HepG2 (cell line): ENCODE measurements around the gene ZNF365. TPM values are rescaled to one million over a fixed set of nuclear protein-coding genes. Genes with fewer than 3 reads are reported as not detected.

Source experiments
- ATAC-seq: fragments of 200-7000 bp; cut with Tn5 transposase; 3 replicates; pipeline ENCODE4 v1.9.1; 2020; ENCODE audit warnings: mild to moderate bottlenecking, moderate library complexity
- BruUV-seq: library from RNA; stranded (reverse); fragments of 400-500 nt; replicated peaks from 2 replicates; lab custom pipeline; 2021; lab: Mats Ljungman, UMichigan
- CTCF ChIA-PET: fragments of 300-600 bp; formaldehyde crosslinking; extraction: SDS; loops from one replicate; lab custom pipeline; 2021; ENCODE audit warnings: low total read pairs, inconsistent platforms, low intra/inter-chr PET ratio; lab: Yijun Ruan, JAX
- POLR2A ChIA-PET: fragments of 350-600 bp; sonication (Branson Sonifier 250); formaldehyde crosslinking; loops from one replicate; lab custom pipeline; 2020; ENCODE audit warnings: antibody characterized with exemption, inconsistent platforms; lab: Yijun Ruan, JAX
- DNase-seq: peaks from one replicate; pipeline ENCODE4 v3.0.0-alpha.2; 2015; ENCODE audit warnings: low spot score
- FAIRE-seq: peaks from 3 replicates; lab custom pipeline; 2011; peaks lifted over from hg19 to GRCh38; lab: Jason Lieb, UNC
- H2AFZ ChIP-seq: one replicate; pipeline ENCODE4 v1.6.1; 2011; ENCODE audit warnings: low read length, inconsistent platforms
- H3K27ac ChIP-seq: fragments of 300-600 bp; 3 replicates; pipeline ENCODE4 v1.8.0; 2011; ENCODE audit warnings: mixed run types, mild to moderate bottlenecking, mixed read lengths, low read length, inconsistent platforms; ENCODE audit not compliant: insufficient read depth; ENCODE audit errors: extremely low read length
- H3K27me3 ChIP-seq, 2 experiments: fragments of 200-600 bp in 1 of 2; 2 replicates in 1 of 2; 3 replicates in 1 of 2; pipeline versions ENCODE4 v1.6.0 to v1.8.0; 2011; ENCODE audit warnings: low read length in 2 of 2, mild to moderate bottlenecking in 2 of 2, moderate library complexity in 2 of 2, inconsistent platforms in 1 of 2; ENCODE audit not compliant: insufficient read depth in 2 of 2, control insufficient read depth in 1 of 2
- H3K36me3 ChIP-seq, 2 experiments: fragments of 200-600 bp in 1 of 2; replicated peaks in 1 of 2; 2 replicates in 1 of 2; 3 replicates in 1 of 2; pipeline versions ENCODE4 v1.5.1 to v1.8.0; 2011; ENCODE audit warnings: low read length in 2 of 2, inconsistent platforms in 1 of 2; ENCODE audit not compliant: insufficient read depth in 2 of 2, control insufficient read depth in 1 of 2
- H3K4me1 ChIP-seq: 2 replicates; pipeline ENCODE4 v1.5.1; 2012; ENCODE audit warnings: low read length, inconsistent platforms; ENCODE audit not compliant: insufficient read depth
- H3K4me2 ChIP-seq: 2 replicates; pipeline ENCODE4 v1.6.0; 2011; ENCODE audit warnings: low read depth, low read length, inconsistent platforms
- H3K4me3 ChIP-seq, 3 experiments: fragments of 200-600 bp in 1 of 3; sonication (generic), shearing (Covaris generic) in 1 of 3; replicated peaks in 1 of 3; 2 replicates each; pipeline ENCODE4 v1.5.1; 2011 to 2016; ENCODE audit warnings: low read length in 3 of 3, inconsistent platforms in 2 of 3, low read depth in 2 of 3, mild to moderate bottlenecking in 2 of 3, control low read depth in 1 of 3, mixed read lengths in 1 of 3; ENCODE audit not compliant: insufficient read depth in 1 of 3
- H3K79me2 ChIP-seq: one replicate; pipeline ENCODE4 v1.6.1; 2011; ENCODE audit warnings: low read length, inconsistent platforms; ENCODE audit not compliant: insufficient read depth
- H3K9ac ChIP-seq: 2 replicates; pipeline ENCODE4 v1.6.0; 2011; ENCODE audit warnings: mild to moderate bottlenecking, low read depth, low read length, inconsistent platforms; ENCODE audit not compliant: insufficient read depth
- H3K9me3 ChIP-seq: 2 replicates; pipeline ENCODE4 v1.5.1; 2012; ENCODE audit warnings: mild to moderate bottlenecking, low read length
- H4K20me1 ChIP-seq: 2 replicates; pipeline ENCODE4 v1.6.0; 2011; ENCODE audit warnings: inconsistent platforms, mild to moderate bottlenecking, low read length, moderate library complexity; ENCODE audit not compliant: insufficient read depth
- IRF2 ChIP-seq: IDR thresholded peaks from 2 replicates; pipeline ENCODE4 v1.6.1; 2018; ENCODE audit warnings: missing genetic modification reagents, missing compliant biosample characterization
- MAFF ChIP-seq: IDR thresholded peaks from 2 replicates; pipeline ENCODE4 v1.6.1; 2011; ENCODE audit warnings: low read depth, low read length, improper control_type of control experiment
- ZFP36 ChIP-seq: fragments of 150-350 bp; IDR thresholded peaks from 2 replicates; pipeline ENCODE4 v1.6.1; 2018; ENCODE audit warnings: borderline replicate concordance, low read length, low read depth; ENCODE audit not compliant: partially characterized antibody
- ZNF703 ChIP-seq: sonication (generic); formaldehyde crosslinking; IDR thresholded peaks from 2 replicates; pipeline ENCODE4 v1.5.1; 2020; ENCODE audit warnings: missing genetic modification reagents, mild to moderate bottlenecking, moderate library complexity, borderline replicate concordance
- WGBS: methylation state at CpG from one replicate; pipeline ENCODE4 v1.1.6; 2017; ENCODE audit warnings: low lambda C conversion rate; 5-methylcytosine and 5-hydroxymethylcytosine counted together
- in situ Hi-C: cut with HindIII; loops from 2 replicates; pipeline ENCODE4 v1.10.0; 2017; ENCODE audit warnings: low pct_unique_long_range_greater_than_20kb; ENCODE audit not compliant: extremely low pct_ligation_motif_present
- intact Hi-C: fragments of 100-400 bp; cut with micrococcal nuclease; formaldehyde crosslinking; loops from one replicate; pipeline ENCODE4 v1.10.0; 2022; ENCODE audit not compliant: unreplicated experiment
- polyA plus RNA-seq, 8 experiments: library from polyadenylated mRNA; depleted of rRNA in 3 of 8; stranded (reverse) in 7 of 8; unstranded in 1 of 8; fragments of >200 nt; fragmentation: Illumina TruSeq in 4 of 8; extraction: Trizol in 4 of 8; gene quantifications; 2 replicates each; pipeline versions ENCODE4 v1.2.1 to v1.2.3, GENCODE V29; 2011 to 2016; ENCODE audit warnings: low read depth in 4 of 8, missing spikeins in 1 of 8, mixed read lengths in 1 of 8; ENCODE audit not compliant: insufficient read depth in 1 of 8
- total RNA-seq, 5 experiments: library from RNA; depleted of rRNA; stranded (reverse); fragments of >200 nt; fragmentation: Illumina TruSeq; extraction: Trizol; gene quantifications; 2 replicates each; pipeline ENCODE4 v1.2.3, GENCODE V29; 2016; ENCODE audit warnings: low read depth in 1 of 5
- TF ChIP-seq, protein P1 (sequence below): IDR thresholded peaks from 2 replicates; pipeline ENCODE4 v1.6.1; 2016; ENCODE audit warnings: missing compliant biosample characterization, missing genetic modification reagents, borderline replicate concordance
- TF ChIP-seq, protein P2 (sequence below): sonication (generic); formaldehyde crosslinking; IDR thresholded peaks from 2 replicates; pipeline ENCODE4 v1.4.0; 2020; ENCODE audit warnings: missing genetic modification reagents, borderline replicate concordance
- TF ChIP-seq, protein P3 (sequence below): sonication (generic); formaldehyde crosslinking; IDR thresholded peaks from 2 replicates; pipeline ENCODE4 v1.4.0; 2020; ENCODE audit warnings: missing genetic modification reagents
- TF ChIP-seq, protein P4 (sequence below): sonication (generic); formaldehyde crosslinking; IDR thresholded peaks from 2 replicates; pipeline ENCODE4 v1.4.0; 2020; ENCODE audit warnings: missing genetic modification reagents
- TF ChIP-seq, protein P5 (sequence below): sonication (generic); formaldehyde crosslinking; IDR thresholded peaks from 2 replicates; pipeline ENCODE4 v1.4.0; 2020; ENCODE audit warnings: low read depth, missing genetic modification reagents

The ZNF365 gene
- total and polyA plus RNA-seq, 2 of the 13 experiments (the other 11 are each of a cell fraction or from before 2014, with no cell fraction given) = not detected

DNA sequence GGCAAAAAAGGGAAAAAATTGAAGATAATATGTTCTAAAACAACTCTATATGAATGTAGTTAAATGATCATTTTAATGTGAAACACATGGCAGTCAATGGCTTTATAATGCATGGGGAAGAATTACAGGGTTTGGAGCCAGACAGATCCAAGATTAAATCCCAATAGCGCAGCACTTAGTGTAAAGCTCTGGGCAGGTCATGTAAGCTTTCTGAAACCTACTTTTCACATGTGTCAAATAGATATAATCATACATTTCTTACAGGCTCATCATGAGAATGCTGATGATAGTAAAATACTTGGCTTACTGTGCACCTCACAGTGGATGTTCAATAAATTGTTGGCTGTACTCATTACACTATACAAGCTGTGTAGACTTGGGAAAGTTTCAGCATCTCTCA, 48.0 kb upstream of the ZNF365 start (continued):
- TF ChIP-seq, protein P1, sequence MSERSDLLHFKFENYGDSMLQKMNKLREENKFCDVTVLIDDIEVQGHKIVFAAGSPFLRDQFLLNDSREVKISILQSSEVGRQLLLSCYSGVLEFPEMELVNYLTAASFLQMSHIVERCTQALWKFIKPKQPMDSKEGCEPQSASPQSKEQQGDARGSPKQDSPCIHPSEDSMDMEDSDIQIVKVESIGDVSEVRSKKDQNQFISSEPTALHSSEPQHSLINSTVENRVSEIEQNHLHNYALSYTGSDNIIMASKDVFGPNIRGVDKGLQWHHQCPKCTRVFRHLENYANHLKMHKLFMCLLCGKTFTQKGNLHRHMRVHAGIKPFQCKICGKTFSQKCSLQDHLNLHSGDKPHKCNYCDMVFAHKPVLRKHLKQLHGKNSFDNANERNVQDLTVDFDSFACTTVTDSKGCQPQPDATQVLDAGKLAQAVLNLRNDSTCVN (CRISPR knock-in tag) = no peak
- TF ChIP-seq, protein P2, sequence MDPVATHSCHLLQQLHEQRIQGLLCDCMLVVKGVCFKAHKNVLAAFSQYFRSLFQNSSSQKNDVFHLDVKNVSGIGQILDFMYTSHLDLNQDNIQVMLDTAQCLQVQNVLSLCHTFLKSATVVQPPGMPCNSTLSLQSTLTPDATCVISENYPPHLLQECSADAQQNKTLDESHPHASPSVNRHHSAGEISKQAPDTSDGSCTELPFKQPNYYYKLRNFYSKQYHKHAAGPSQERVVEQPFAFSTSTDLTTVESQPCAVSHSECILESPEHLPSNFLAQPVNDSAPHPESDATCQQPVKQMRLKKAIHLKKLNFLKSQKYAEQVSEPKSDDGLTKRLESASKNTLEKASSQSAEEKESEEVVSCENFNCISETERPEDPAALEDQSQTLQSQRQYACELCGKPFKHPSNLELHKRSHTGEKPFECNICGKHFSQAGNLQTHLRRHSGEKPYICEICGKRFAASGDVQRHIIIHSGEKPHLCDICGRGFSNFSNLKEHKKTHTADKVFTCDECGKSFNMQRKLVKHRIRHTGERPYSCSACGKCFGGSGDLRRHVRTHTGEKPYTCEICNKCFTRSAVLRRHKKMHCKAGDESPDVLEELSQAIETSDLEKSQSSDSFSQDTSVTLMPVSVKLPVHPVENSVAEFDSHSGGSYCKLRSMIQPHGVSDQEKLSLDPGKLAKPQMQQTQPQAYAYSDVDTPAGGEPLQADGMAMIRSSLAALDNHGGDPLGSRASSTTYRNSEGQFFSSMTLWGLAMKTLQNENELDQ (CRISPR knock-in tag) = no peak
- TF ChIP-seq, protein P3, sequence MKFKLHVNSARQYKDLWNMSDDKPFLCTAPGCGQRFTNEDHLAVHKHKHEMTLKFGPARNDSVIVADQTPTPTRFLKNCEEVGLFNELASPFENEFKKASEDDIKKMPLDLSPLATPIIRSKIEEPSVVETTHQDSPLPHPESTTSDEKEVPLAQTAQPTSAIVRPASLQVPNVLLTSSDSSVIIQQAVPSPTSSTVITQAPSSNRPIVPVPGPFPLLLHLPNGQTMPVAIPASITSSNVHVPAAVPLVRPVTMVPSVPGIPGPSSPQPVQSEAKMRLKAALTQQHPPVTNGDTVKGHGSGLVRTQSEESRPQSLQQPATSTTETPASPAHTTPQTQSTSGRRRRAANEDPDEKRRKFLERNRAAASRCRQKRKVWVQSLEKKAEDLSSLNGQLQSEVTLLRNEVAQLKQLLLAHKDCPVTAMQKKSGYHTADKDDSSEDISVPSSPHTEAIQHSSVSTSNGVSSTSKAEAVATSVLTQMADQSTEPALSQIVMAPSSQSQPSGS (CRISPR knock-in tag) = no peak
- TF ChIP-seq MAFF = no peak
- no peak for TF ChIP-seq IRF2 (CRISPR knock-in tag)

DNA sequence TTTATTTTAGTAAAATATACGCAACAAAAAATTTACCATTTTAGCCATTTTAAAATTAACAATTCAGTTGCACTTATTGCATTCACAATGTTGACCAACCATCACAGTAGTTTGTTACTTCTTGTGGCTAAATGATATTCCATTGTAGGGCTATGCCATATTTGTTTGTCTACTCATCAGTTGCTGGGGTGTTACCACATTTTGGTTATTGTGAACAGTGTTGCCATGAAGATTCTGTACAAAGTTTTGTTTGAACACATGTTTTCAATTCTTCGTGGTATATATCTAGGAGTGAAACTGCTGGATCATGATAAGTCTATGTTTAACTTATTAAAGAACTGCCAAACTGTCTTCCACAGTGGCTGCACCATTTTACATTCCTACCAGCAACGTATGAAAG, 46.3 kb upstream of the ZNF365 start:
- H3K36me3 ChIP-seq = no peaks in the 10 kb centered on the region
- H3K9ac ChIP-seq = no peak overlapping the region
- ATAC-seq (no peak), FAIRE-seq (no peak), DNase-seq (no peak)
- no peak overlapping the region for H2AFZ ChIP-seq
- no peak overlapping the region for H3K4me2 ChIP-seq
- no peak overlapping the region for H3K27ac ChIP-seq
- no peaks in the 10 kb centered on the region for H3K4me1 ChIP-seq
- in situ Hi-C loops = no loop called here
- WGBS = 0% methylated on average over 3 of the region's 3 CpGs
- POLR2A ChIA-PET = no interaction called here
- BruUV-seq = no TSS peak
- intact Hi-C loops = no loop called here
- no peaks in the 10 kb centered on the region for H3K27me3 ChIP-seq
- no peaks in the 10 kb centered on the region for H3K9me3 ChIP-seq
- no peaks in the 10 kb centered on the region for H3K79me2 ChIP-seq
- no peak overlapping the region for H3K4me3 ChIP-seq
- CTCF ChIA-PET = no interaction called here
- no peaks in the 10 kb centered on the region for H4K20me1 ChIP-seq
- TF ChIP-seq ZNF703 (CRISPR knock-in tag) (no peak), ZFP36 (no peak)
- TF ChIP-seq, protein P4, sequence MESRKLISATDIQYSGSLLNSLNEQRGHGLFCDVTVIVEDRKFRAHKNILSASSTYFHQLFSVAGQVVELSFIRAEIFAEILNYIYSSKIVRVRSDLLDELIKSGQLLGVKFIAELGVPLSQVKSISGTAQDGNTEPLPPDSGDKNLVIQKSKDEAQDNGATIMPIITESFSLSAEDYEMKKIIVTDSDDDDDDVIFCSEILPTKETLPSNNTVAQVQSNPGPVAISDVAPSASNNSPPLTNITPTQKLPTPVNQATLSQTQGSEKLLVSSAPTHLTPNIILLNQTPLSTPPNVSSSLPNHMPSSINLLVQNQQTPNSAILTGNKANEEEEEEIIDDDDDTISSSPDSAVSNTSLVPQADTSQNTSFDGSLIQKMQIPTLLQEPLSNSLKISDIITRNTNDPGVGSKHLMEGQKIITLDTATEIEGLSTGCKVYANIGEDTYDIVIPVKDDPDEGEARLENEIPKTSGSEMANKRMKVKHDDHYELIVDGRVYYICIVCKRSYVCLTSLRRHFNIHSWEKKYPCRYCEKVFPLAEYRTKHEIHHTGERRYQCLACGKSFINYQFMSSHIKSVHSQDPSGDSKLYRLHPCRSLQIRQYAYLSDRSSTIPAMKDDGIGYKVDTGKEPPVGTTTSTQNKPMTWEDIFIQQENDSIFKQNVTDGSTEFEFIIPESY (CRISPR knock-in tag) = no peak
- TF ChIP-seq, protein P5, sequence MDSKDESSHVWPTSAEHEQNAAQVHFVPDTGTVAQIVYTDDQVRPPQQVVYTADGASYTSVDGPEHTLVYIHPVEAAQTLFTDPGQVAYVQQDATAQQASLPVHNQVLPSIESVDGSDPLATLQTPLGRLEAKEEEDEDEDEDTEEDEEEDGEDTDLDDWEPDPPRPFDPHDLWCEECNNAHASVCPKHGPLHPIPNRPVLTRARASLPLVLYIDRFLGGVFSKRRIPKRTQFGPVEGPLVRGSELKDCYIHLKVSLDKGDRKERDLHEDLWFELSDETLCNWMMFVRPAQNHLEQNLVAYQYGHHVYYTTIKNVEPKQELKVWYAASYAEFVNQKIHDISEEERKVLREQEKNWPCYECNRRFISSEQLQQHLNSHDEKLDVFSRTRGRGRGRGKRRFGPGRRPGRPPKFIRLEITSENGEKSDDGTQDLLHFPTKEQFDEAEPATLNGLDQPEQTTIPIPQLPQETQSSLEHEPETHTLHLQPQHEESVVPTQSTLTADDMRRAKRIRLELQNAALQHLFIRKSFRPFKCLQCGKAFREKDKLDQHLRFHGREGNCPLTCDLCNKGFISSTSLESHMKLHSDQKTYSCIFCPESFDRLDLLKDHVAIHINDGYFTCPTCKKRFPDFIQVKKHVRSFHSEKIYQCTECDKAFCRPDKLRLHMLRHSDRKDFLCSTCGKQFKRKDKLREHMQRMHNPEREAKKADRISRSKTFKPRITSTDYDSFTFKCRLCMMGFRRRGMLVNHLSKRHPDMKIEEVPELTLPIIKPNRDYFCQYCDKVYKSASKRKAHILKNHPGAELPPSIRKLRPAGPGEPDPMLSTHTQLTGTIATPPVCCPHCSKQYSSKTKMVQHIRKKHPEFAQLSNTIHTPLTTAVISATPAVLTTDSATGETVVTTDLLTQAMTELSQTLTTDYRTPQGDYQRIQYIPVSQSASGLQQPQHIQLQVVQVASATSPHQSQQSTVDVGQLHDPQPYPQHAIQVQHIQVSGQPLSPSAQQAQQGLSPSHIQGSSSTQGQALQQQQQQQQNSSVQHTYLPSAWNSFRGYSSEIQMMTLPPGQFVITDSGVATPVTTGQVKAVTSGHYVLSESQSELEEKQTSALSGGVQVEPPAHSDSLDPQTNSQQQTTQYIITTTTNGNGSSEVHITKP (CRISPR knock-in tag) = no peak
